NT2/D1 (cell line): ENCODE data around the gene FOCAD.

Source experiments
- SUZ12 ChIP-seq: IDR thresholded peaks from 2 replicates; pipeline ENCODE4 v1.6.1; 2011; ENCODE audit not compliant: insufficient read length, insufficient read depth; ENCODE audit errors: extremely low read depth
- ZNF274 ChIP-seq: IDR thresholded peaks from 2 replicates; pipeline ENCODE4 v1.6.1; 2011; ENCODE audit warnings: mild to moderate bottlenecking, low read depth, low read length

GRCh38 chr9:20786807-20787206, 102.7 kb downstream of the FOCAD start:
- no peak for TF ChIP-seq SUZ12
- TF ChIP-seq ZNF274: no peak
